Stomach (tissue), 9 donors: ENCODE results near the gene GLRX5. TPM values are rescaled to one million over a fixed set of nuclear protein-coding genes. Genes with fewer than 3 reads are reported as not detected.

Experiments used
- DNase-seq, 2 donors: peaks; one replicate each; pipeline versions ENCODE4 v3.0.0 to v3.0.0-alpha.2; 2013 to 2019
- H3K27ac ChIP-seq, 5 donors: fragments of 200-600 bp in 4 of 5; sonication (generic) in 4 of 5; one replicate each; pipeline ENCODE4 v1.5.1; 2013 to 2019; ENCODE audit warnings: mild to moderate bottlenecking in 1 of 5, moderate library complexity in 1 of 5
- H3K27me3 ChIP-seq, 3 donors: fragments of 200-600 bp; sonication (generic); one replicate each; pipeline ENCODE4 v1.5.1; 2017 to 2019; ENCODE audit warnings: mixed run types in 1 of 3
- H3K36me3 ChIP-seq, 4 donors: fragments of 200-600 bp; sonication (generic); 1 replicate in 3 of 4; 2 replicates in 1 of 4; pipeline ENCODE4 v1.5.1; 2016 to 2019
- H3K4me1 ChIP-seq, 4 donors: fragments of 200-600 bp; sonication (generic); one replicate each; pipeline ENCODE4 v1.5.1; 2016 to 2019
- H3K4me3 ChIP-seq, 4 donors: fragments of 200-600 bp; sonication (generic) in 3 of 4; one replicate each; pipeline ENCODE4 v1.5.1; 2016 to 2019; ENCODE audit warnings: mild to moderate bottlenecking in 1 of 4
- H3K9me3 ChIP-seq, 4 donors: fragments of 200-600 bp; sonication (generic); one replicate each; pipeline ENCODE4 v1.5.1; 2016 to 2019
- CTCF ChIP-seq, 7 experiments: fragments of 450-650 bp in 4 of 7; fragments of 200-600 bp in 3 of 7; sonication (generic) in 3 of 7; IDR thresholded peaks; one replicate each; pipeline ENCODE4 v1.5.1; 2016 to 2019; ENCODE audit warnings: antibody characterized with exemption in 7 of 7, control low read depth in 2 of 7, mild to moderate bottlenecking in 1 of 7
- EP300 ChIP-seq: sonication (generic); formaldehyde crosslinking; IDR thresholded peaks from one replicate; pipeline ENCODE4 v1.6.1; 2017; ENCODE audit warnings: antibody characterized with exemption
- POLR2A ChIP-seq, 4 donors: fragments of 450-650 bp; IDR thresholded peaks; one replicate each; pipeline ENCODE4 v1.6.1; 2016; ENCODE audit warnings: antibody characterized with exemption in 4 of 4, control low read depth in 2 of 4, mild to moderate bottlenecking in 1 of 4, moderate library complexity in 1 of 4
- POLR2AphosphoS5 ChIP-seq, 3 donors: sonication (generic); formaldehyde crosslinking; IDR thresholded peaks; one replicate each; pipeline ENCODE4 v1.6.1; 2016; ENCODE audit warnings: antibody characterized with exemption in 3 of 3
- WGBS, 5 donors: extraction: QIAGEN DNeasy Blood & Tissue Kit in 3 of 5; methylation state at CpG; one replicate each; pipeline versions ENCODE4 v1.1.5 to v1.1.7; 2013 to 2018; 5-methylcytosine and 5-hydroxymethylcytosine counted together
- intact Hi-C: fragments of 100-400 bp; cut with DNase I; formaldehyde crosslinking; loops from one replicate; pipeline ENCODE4 v1.15.1; 2023; ENCODE audit warnings: low total_unique reads
- polyA plus RNA-seq, 3 donors: library from polyadenylated mRNA; stranded (reverse); fragments of 200-250 nt; gene quantifications; one replicate each; pipeline ENCODE4 v1.2.3, GENCODE V29; 2013
- total RNA-seq, 5 donors: library from RNA; depleted of rRNA; stranded (reverse); fragments of >200 nt; gene quantifications; one replicate each; pipeline versions ENCODE4 v1.1.0 to v1.2.3, GENCODE V29; 2014 to 2016
- donor health status: healthy with polysubstance abuse.
- donor health status: Bipolar disorder and iron deficiency.
- donor health status: healthy.

Gene GLRX5
- total and polyA plus RNA-seq, 8 donors, result 29.5 to 316 (median 40.5) TPM

GRCh38 chr14:95496690-95497259, 38.1 kb upstream of the GLRX5 start:
- peak overlapping the region in 4 of 5 donors; percentile 33 to 64 (median 58) for H3K27ac ChIP-seq
- no peaks in the 10 kb centered on the region for H3K9me3 ChIP-seq
- H3K4me3 ChIP-seq, result no peak overlapping the region
- H3K27me3 ChIP-seq, result no peaks in the 10 kb centered on the region
- peaks cover 24 to 77% (median 50%) of the 10 kb centered on the region in 4 donors for H3K4me1 ChIP-seq
- DNase-seq, result peak in 1 of 2 donors; percentile 63
- whole genome bisulfite sequencing, 5 donors, result 18 to 31% (median 26%) methylated on average over 4 of the region's 4 CpGs
- intact Hi-C loops, result no loop called here
- TF ChIP-seq EP300 (no peak), POLR2AphosphoS5 (IDR thresholded peaks at IDR 0.05) (no peak), POLR2A (IDR thresholded peaks at IDR 0.05) (no peak)
- no peaks in the 10 kb centered on the region for H3K36me3 ChIP-seq

GRCh38 chr14:95497561-95498011, 37.3 kb upstream of the GLRX5 start:
- TF ChIP-seq POLR2A (IDR thresholded peaks at IDR 0.05) (no peak), POLR2AphosphoS5 (IDR thresholded peaks at IDR 0.05) (peak in 1 of 3 donors; percentile 37)
- peak in 1 of 2 donors; percentile 62 for DNase-seq
- intact Hi-C loops, result no loop called here
- Histone ChIP-seq H3K27ac (peak overlapping the region in 1 of 5 donors; percentile 41), H3K27me3 (no peaks in the 10 kb centered on the region), H3K4me1 (peaks cover 24 to 84% (median 50%) of the 10 kb centered on the region in 4 donors), H3K4me3 (no peak overlapping the region), H3K36me3 (no peaks in the 10 kb centered on the region), H3K9me3 (no peaks in the 10 kb centered on the region)
- 56 to 77% (median 70%) methylated on average over 9 of the region's 9 CpGs for WGBS, 5 donors

GRCh38 chr14:95498622-95499353, 36.1 kb upstream of the GLRX5 start:
- H3K9me3 ChIP-seq, result no peaks in the 10 kb centered on the region
- no peak overlapping the region for H3K27ac ChIP-seq
- DNase-seq, result peak in 1 of 2 donors; percentile 43
- H3K27me3 ChIP-seq, result no peaks in the 10 kb centered on the region
- no peaks in the 10 kb centered on the region for H3K36me3 ChIP-seq
- 46 to 66% (median 59%) methylated on average over 9 of the region's 9 CpGs for WGBS, 5 donors
- TF ChIP-seq POLR2A (IDR thresholded peaks at IDR 0.05), result no peak
- no peak for TF ChIP-seq CTCF (IDR thresholded peaks at IDR 0.05)
- no peak for TF ChIP-seq EP300
- TF ChIP-seq POLR2AphosphoS5 (IDR thresholded peaks at IDR 0.05), result no peak
- H3K4me1 ChIP-seq, result peaks cover 24 to 88% (median 50%) of the 10 kb centered on the region in 4 donors
- no peak overlapping the region for H3K4me3 ChIP-seq
- intact Hi-C loops, result no loop called here

GRCh38 chr14:95499354-95499750, 35.5 kb upstream of the GLRX5 start:
- Histone ChIP-seq H3K36me3 (no peaks in the 10 kb centered on the region), H3K9me3 (no peaks in the 10 kb centered on the region), H3K4me3 (no peak overlapping the region), H3K27ac (no peak overlapping the region), H3K27me3 (no peaks in the 10 kb centered on the region), H3K4me1 (peaks cover 30 to 94% (median 51%) of the 10 kb centered on the region in 4 donors)
- TF ChIP-seq EP300, result no peak
- no peak for TF ChIP-seq CTCF (IDR thresholded peaks at IDR 0.05)
- no peak for TF ChIP-seq POLR2AphosphoS5 (IDR thresholded peaks at IDR 0.05)
- TF ChIP-seq POLR2A (IDR thresholded peaks at IDR 0.05), result no peak
- intact Hi-C loops, result no loop called here
- DNase-seq, result no peak
- 7 to 29% (median 15%) methylated on average over 1 of the region's 1 CpG for WGBS, 5 donors

GRCh38 chr14:95500201-95500681, 34.6 kb upstream of the GLRX5 start:
- intact Hi-C loops, result no loop called here
- TF ChIP-seq POLR2A (IDR thresholded peaks at IDR 0.05) (no peak), EP300 (no peak), POLR2AphosphoS5 (IDR thresholded peaks at IDR 0.05) (no peak), CTCF (IDR thresholded peaks at IDR 0.05) (no peak)
- Histone ChIP-seq H3K9me3 (no peaks in the 10 kb centered on the region), H3K27me3 (no peaks in the 10 kb centered on the region), H3K36me3 (no peaks in the 10 kb centered on the region), H3K27ac (peak overlapping the region in 2 of 5 donors; percentile 11 to 34), H3K4me3 (no peak overlapping the region), H3K4me1 (peaks cover 30 to 95% (median 57%) of the 10 kb centered on the region in 4 donors)
- DNase-seq, result no peak
- 56 to 74% (median 64%) methylated on average over 12 to 14 of the region's 14 CpGs for WGBS, 5 donors
